ENCODE data around the gene RASSF8. TPM values are rescaled to one million over a fixed set of nuclear protein-coding genes. Genes with fewer than 3 reads are reported as not detected.

The RASSF8 gene
- total RNA-seq, 1 experiment from 2014 or later: 9.2 TPM

- no peak for TF ChIP-seq SP1 (IDR thresholded peaks at IDR 0.05; ENCODE audit: low read depth)
- no peak for TF ChIP-seq ZNF274 (IDR thresholded peaks at IDR 0.05; ENCODE audit: low read depth, low read length)
- TF ChIP-seq SIN3A (IDR thresholded peaks at IDR 0.05; ENCODE audit: low read depth): no peak
- TF ChIP-seq ZFX (IDR thresholded peaks at IDR 0.05): no peak
- TF ChIP-seq RAD21 (IDR thresholded peaks at IDR 0.05; ENCODE audit: low read depth): no peak
- TF ChIP-seq EZH2phosphoT487 (IDR thresholded peaks at IDR 0.05; ENCODE audit: borderline replicate concordance): no peak
- TF ChIP-seq FOSL1 (IDR thresholded peaks at IDR 0.05; ENCODE audit: low read depth): no peak
- TF ChIP-seq POLR2AphosphoS5 (IDR thresholded peaks at IDR 0.05; ENCODE audit: low read depth, low read length): no peak
- TF ChIP-seq JUND (IDR thresholded peaks at IDR 0.05): no peak
- TF ChIP-seq CBX3 (IDR thresholded peaks at IDR 0.05; ENCODE audit: low read depth): no peak
- TF ChIP-seq EZH2 (IDR thresholded peaks at IDR 0.05): no peak
- no peak for TF ChIP-seq ZBTB33 (IDR thresholded peaks at IDR 0.05; ENCODE audit: extremely low read depth, insufficient replicate concordance, low read length)
- TF ChIP-seq EGR1 (IDR thresholded peaks at IDR 0.05; ENCODE audit: low read depth): no peak
- TF ChIP-seq ATF3 (IDR thresholded peaks at IDR 0.05): no peak
- no peak for TF ChIP-seq POLR2A (IDR thresholded peaks at IDR 0.05; ENCODE audit: borderline replicate concordance, extremely low read depth, insufficient read depth, insufficient read length)
- no peaks in the 10 kb centered on the region for H4K20me1 ChIP-seq (ENCODE audit: insufficient read depth)
- no peak overlapping the region for H3K4me2 ChIP-seq (ENCODE audit: low read length)
- no peaks in the 10 kb centered on the region for H3K36me3 ChIP-seq (ENCODE audit: control insufficient read depth in 1 of 2, insufficient read depth in 2 of 2, low read length in 2 of 2)
- POLR2A ChIA-PET: no interaction called here
- no peaks in the 10 kb centered on the region for H3K9me2 ChIP-seq (ENCODE audit: insufficient read depth)
- H3K79me2 ChIP-seq (ENCODE audit: insufficient read depth, low read length): no peaks in the 10 kb centered on the region
- H2AFZ ChIP-seq (ENCODE audit: low read depth, low read length, poor library complexity, severe bottlenecking): no peak overlapping the region
- ATAC-seq: no peak
- no peak overlapping the region for H3K27ac ChIP-seq (ENCODE audit: low read depth, low read length)
- H3K27me3 ChIP-seq (ENCODE audit: insufficient read depth, low read length): no peaks in the 10 kb centered on the region
- RAD21 ChIA-PET (ENCODE audit: low non-redundant PET in 1 of 2, low total read pairs in 2 of 2, uncharacterized antibody in 2 of 2, unreplicated experiment in 2 of 2): no interaction called here
- H3K9ac ChIP-seq (ENCODE audit: low read length): no peak overlapping the region
- CTCF ChIA-PET: no interaction called here
- no peaks in the 10 kb centered on the region for H3K9me3 ChIP-seq (ENCODE audit: control insufficient read depth in 1 of 2, insufficient read depth in 1 of 2, low read depth in 1 of 2, low read length in 2 of 2)
- BruUV-seq (replicated peaks): no TSS peak
- no peak overlapping the region for H3K4me3 ChIP-seq (replicated peaks in 1 of 2; ENCODE audit: low read depth in 1 of 2, low read length in 2 of 2)
- peaks cover 11 to 13% of the 10 kb centered on the region in 2 experiments for H3K4me1 ChIP-seq (ENCODE audit: control insufficient read depth in 1 of 2, insufficient read depth in 2 of 2, low read length in 2 of 2)
- DNase-seq (ENCODE audit: low read depth, low spot score): no peak
- intact Hi-C loops (cut with micrococcal nuclease): no loop called here
These were observed 36.6 kb downstream of the RASSF8 start for GRCh38 chr12:25994901-25995625.

Data from HCT116 (cell line).